Measurements from ENCODE around the gene DCLK2.
A peak's percentile ranks its signal among the peaks of the same experiment; 100 is the strongest.

Gene DCLK2

GRCh38 chr4:150078041-150078578 is at the start of gene DCLK2:
Gene DCLK2 (plus strand): TSS chr4:150078445. CDS start chr4:150079028, 583 bp downstream.
- H3K4me3 ChIP-seq (ENCODE audit: low read depth, low read length): peak within 1 kb of the TSS; percentile 56
- H3K4me1 ChIP-seq (ENCODE audit: control insufficient read depth, insufficient read depth, low read length): no peaks in the 10 kb centered on the region
- no peaks in the 10 kb centered on the region for H3K36me3 ChIP-seq (ENCODE audit: control insufficient read depth, insufficient read depth, low read length)
- peaks cover 38% of the 10 kb centered on the region for H3K27me3 ChIP-seq (ENCODE audit: control insufficient read depth, insufficient read depth, low read length)
- H3K9ac ChIP-seq (ENCODE audit: low read depth, low read length): no peak within 1 kb of the TSS
- H3K9me3 ChIP-seq (ENCODE audit: control insufficient read depth, insufficient read depth, low read length): no peaks in the 10 kb centered on the region

GRCh38 chr4:150032541-150032940 is 45.7 kb upstream of the DCLK2 start:
- H3K9ac ChIP-seq (ENCODE audit: low read depth, low read length): no peak overlapping the region
- H3K27me3 ChIP-seq (ENCODE audit: control insufficient read depth, insufficient read depth, low read length): no peaks in the 10 kb centered on the region
- peaks cover under 1% of the 10 kb centered on the region for H3K36me3 ChIP-seq (ENCODE audit: control insufficient read depth, insufficient read depth, low read length)
- peaks cover 5% of the 10 kb centered on the region for H3K4me1 ChIP-seq (ENCODE audit: control insufficient read depth, insufficient read depth, low read length)
- no peak overlapping the region for H3K4me3 ChIP-seq (ENCODE audit: low read depth, low read length)
- no peaks in the 10 kb centered on the region for H3K9me3 ChIP-seq (ENCODE audit: control insufficient read depth, insufficient read depth, low read length)

- Histone ChIP-seq H3K9me3 (ENCODE audit: control insufficient read depth, insufficient read depth, low read length) (no peaks in the 10 kb centered on the region), H3K4me1 (ENCODE audit: control insufficient read depth, insufficient read depth, low read length) (peaks cover 5% of the 10 kb centered on the region), H3K4me3 (ENCODE audit: low read depth, low read length) (no peak overlapping the region), H3K9ac (ENCODE audit: low read depth, low read length) (no peak overlapping the region), H3K36me3 (ENCODE audit: control insufficient read depth, insufficient read depth, low read length) (no peaks in the 10 kb centered on the region), H3K27me3 (ENCODE audit: control insufficient read depth, insufficient read depth, low read length) (no peaks in the 10 kb centered on the region)
These were observed 45.2 kb upstream of the DCLK2 start for GRCh38 chr4:150033081-150033480.

- Histone ChIP-seq H3K4me3 (ENCODE audit: low read depth, low read length) (no peak overlapping the region), H3K4me1 (ENCODE audit: control insufficient read depth, insufficient read depth, low read length) (peaks cover 5% of the 10 kb centered on the region), H3K36me3 (ENCODE audit: control insufficient read depth, insufficient read depth, low read length) (no peaks in the 10 kb centered on the region), H3K9me3 (ENCODE audit: control insufficient read depth, insufficient read depth, low read length) (no peaks in the 10 kb centered on the region), H3K27me3 (ENCODE audit: control insufficient read depth, insufficient read depth, low read length) (no peaks in the 10 kb centered on the region), H3K9ac (ENCODE audit: low read depth, low read length) (no peak overlapping the region)
These were observed 44.3 kb upstream of the DCLK2 start for GRCh38 chr4:150033901-150034300.

GRCh38 chr4:150037251-150037856 is 40.9 kb upstream of the DCLK2 start:
- Histone ChIP-seq H3K36me3 (ENCODE audit: control insufficient read depth, insufficient read depth, low read length) (no peaks in the 10 kb centered on the region), H3K9me3 (ENCODE audit: control insufficient read depth, insufficient read depth, low read length) (no peaks in the 10 kb centered on the region), H3K4me3 (ENCODE audit: low read depth, low read length) (no peak overlapping the region), H3K27me3 (ENCODE audit: control insufficient read depth, insufficient read depth, low read length) (no peaks in the 10 kb centered on the region), H3K4me1 (ENCODE audit: control insufficient read depth, insufficient read depth, low read length) (peaks cover 5% of the 10 kb centered on the region), H3K9ac (ENCODE audit: low read depth, low read length) (no peak overlapping the region)

GRCh38 chr4:150038335-150039076 is 39.7 kb upstream of the DCLK2 start:
- Histone ChIP-seq H3K9me3 (ENCODE audit: control insufficient read depth, insufficient read depth, low read length) (no peaks in the 10 kb centered on the region), H3K27me3 (ENCODE audit: control insufficient read depth, insufficient read depth, low read length) (no peaks in the 10 kb centered on the region), H3K9ac (ENCODE audit: low read depth, low read length) (no peak overlapping the region), H3K4me1 (ENCODE audit: control insufficient read depth, insufficient read depth, low read length) (peaks cover under 1% of the 10 kb centered on the region), H3K4me3 (ENCODE audit: low read depth, low read length) (no peak overlapping the region), H3K36me3 (ENCODE audit: control insufficient read depth, insufficient read depth, low read length) (no peaks in the 10 kb centered on the region)

GRCh38 chr4:150039274-150040127 is 38.7 kb upstream of the DCLK2 start:
- no peak overlapping the region for H3K9ac ChIP-seq (ENCODE audit: low read depth, low read length)
- no peaks in the 10 kb centered on the region for H3K36me3 ChIP-seq (ENCODE audit: control insufficient read depth, insufficient read depth, low read length)
- no peak overlapping the region for H3K4me3 ChIP-seq (ENCODE audit: low read depth, low read length)
- no peaks in the 10 kb centered on the region for H3K4me1 ChIP-seq (ENCODE audit: control insufficient read depth, insufficient read depth, low read length)
- H3K27me3 ChIP-seq (ENCODE audit: control insufficient read depth, insufficient read depth, low read length): no peaks in the 10 kb centered on the region
- no peaks in the 10 kb centered on the region for H3K9me3 ChIP-seq (ENCODE audit: control insufficient read depth, insufficient read depth, low read length)

GRCh38 chr4:150044517-150044916 is 33.7 kb upstream of the DCLK2 start:
- H3K4me3 ChIP-seq (ENCODE audit: low read depth, low read length): no peak overlapping the region
- no peaks in the 10 kb centered on the region for H3K27me3 ChIP-seq (ENCODE audit: control insufficient read depth, insufficient read depth, low read length)
- H3K9me3 ChIP-seq (ENCODE audit: control insufficient read depth, insufficient read depth, low read length): no peaks in the 10 kb centered on the region
- H3K9ac ChIP-seq (ENCODE audit: low read depth, low read length): no peak overlapping the region
- no peaks in the 10 kb centered on the region for H3K4me1 ChIP-seq (ENCODE audit: control insufficient read depth, insufficient read depth, low read length)
- H3K36me3 ChIP-seq (ENCODE audit: control insufficient read depth, insufficient read depth, low read length): no peaks in the 10 kb centered on the region

GRCh38 chr4:150045410-150045809 is 32.8 kb upstream of the DCLK2 start:
- Histone ChIP-seq H3K9me3 (ENCODE audit: control insufficient read depth, insufficient read depth, low read length) (no peaks in the 10 kb centered on the region), H3K9ac (ENCODE audit: low read depth, low read length) (no peak overlapping the region), H3K27me3 (ENCODE audit: control insufficient read depth, insufficient read depth, low read length) (no peaks in the 10 kb centered on the region), H3K4me3 (ENCODE audit: low read depth, low read length) (no peak overlapping the region), H3K36me3 (ENCODE audit: control insufficient read depth, insufficient read depth, low read length) (no peaks in the 10 kb centered on the region), H3K4me1 (ENCODE audit: control insufficient read depth, insufficient read depth, low read length) (no peaks in the 10 kb centered on the region)

GRCh38 chr4:150046728-150047217 is 31.5 kb upstream of the DCLK2 start:
- Histone ChIP-seq H3K4me1 (ENCODE audit: control insufficient read depth, insufficient read depth, low read length) (no peaks in the 10 kb centered on the region), H3K9ac (ENCODE audit: low read depth, low read length) (no peak overlapping the region), H3K36me3 (ENCODE audit: control insufficient read depth, insufficient read depth, low read length) (no peaks in the 10 kb centered on the region), H3K9me3 (ENCODE audit: control insufficient read depth, insufficient read depth, low read length) (no peaks in the 10 kb centered on the region), H3K27me3 (ENCODE audit: control insufficient read depth, insufficient read depth, low read length) (no peaks in the 10 kb centered on the region), H3K4me3 (ENCODE audit: low read depth, low read length) (no peak overlapping the region)

GRCh38 chr4:150047546-150047945 is 30.7 kb upstream of the DCLK2 start:
- H3K27me3 ChIP-seq (ENCODE audit: control insufficient read depth, insufficient read depth, low read length): no peaks in the 10 kb centered on the region
- no peak overlapping the region for H3K4me3 ChIP-seq (ENCODE audit: low read depth, low read length)
- H3K9me3 ChIP-seq (ENCODE audit: control insufficient read depth, insufficient read depth, low read length): no peaks in the 10 kb centered on the region
- H3K9ac ChIP-seq (ENCODE audit: low read depth, low read length): no peak overlapping the region
- H3K36me3 ChIP-seq (ENCODE audit: control insufficient read depth, insufficient read depth, low read length): no peaks in the 10 kb centered on the region
- no peaks in the 10 kb centered on the region for H3K4me1 ChIP-seq (ENCODE audit: control insufficient read depth, insufficient read depth, low read length)
